H1 (cell line): Measurements from ENCODE around the gene RPL19. TPM values are rescaled to one million over a fixed set of nuclear protein-coding genes. Genes with fewer than 3 reads are reported as not detected.
A peak's percentile ranks its signal among the peaks of the same experiment; 100 is the strongest.

Experiments
- CTCF ChIA-PET: fragments of 300-600 bp; sonication (Branson Sonifier 250); formaldehyde crosslinking; loops from one replicate; lab custom pipeline; 2021; ENCODE audit not compliant: partially characterized antibody; lab: Charles Lee
- POLR2A ChIA-PET: fragments of 300-600 bp; sonication (Branson Sonifier 250); formaldehyde crosslinking; loops from one replicate; lab custom pipeline; 2021; ENCODE audit warnings: inconsistent platforms; ENCODE audit not compliant: partially characterized antibody; lab: Charles Lee
- DNase-seq, 2 experiments: peaks; one replicate each; pipeline versions ENCODE4 v3.0.0 to v3.0.0-alpha.2; 2010 to 2022; ENCODE audit warnings: low spot score in 2 of 2, low read depth in 1 of 2, mixed read lengths in 1 of 2
- FAIRE-seq: peaks from 2 replicates; lab custom pipeline; 2011; peaks lifted over from hg19 to GRCh38; lab: Jason Lieb, UNC
- H2AFZ ChIP-seq: 2 replicates; pipeline ENCODE4 v1.8.1; 2012; ENCODE audit warnings: low read length, inconsistent platforms
- H2AK5ac ChIP-seq: 2 replicates; pipeline ENCODE4 v1.6.1; 2013; ENCODE audit warnings: low read depth, low read length
- H2BK120ac ChIP-seq: replicated peaks from 2 replicates; pipeline ENCODE3; 2013; ENCODE audit warnings: low read depth, low read length, inconsistent platforms
- H2BK12ac ChIP-seq: 2 replicates; pipeline ENCODE4 v1.6.1; 2013; ENCODE audit warnings: low read depth, low read length
- H2BK15ac ChIP-seq: 2 replicates; pipeline ENCODE4 v1.6.1; 2013; ENCODE audit warnings: low read length
- H2BK20ac ChIP-seq: 2 replicates; pipeline ENCODE4 v1.6.1; 2013; ENCODE audit warnings: low read length
- H2BK5ac ChIP-seq: 2 replicates; pipeline ENCODE4 v1.6.1; 2013; ENCODE audit warnings: low read depth, low read length
- H3K14ac ChIP-seq: 2 replicates; pipeline ENCODE4 v1.6.1; 2013; ENCODE audit warnings: inconsistent platforms; ENCODE audit not compliant: insufficient read length
- H3K18ac ChIP-seq: 2 replicates; pipeline ENCODE4 v1.6.1; 2013; ENCODE audit warnings: low read length; ENCODE audit errors: extremely low read depth
- H3K23ac ChIP-seq: 2 replicates; pipeline ENCODE4 v1.6.1; 2013; ENCODE audit warnings: inconsistent platforms; ENCODE audit not compliant: insufficient read length
- H3K23me2 ChIP-seq: 2 replicates; pipeline ENCODE4 v1.6.1; 2013; ENCODE audit warnings: low read depth, low read length
- H3K27ac ChIP-seq: 2 replicates; pipeline ENCODE4 v1.6.1; 2011; ENCODE audit warnings: low read depth, low read length, inconsistent platforms
- H3K27me3 ChIP-seq, 4 experiments: replicated peaks in 1 of 4; 1 replicate in 1 of 4; 2 replicates in 3 of 4; pipeline versions ENCODE4 v1.6.1 to v1.8.1; 2011 to 2013; ENCODE audit warnings: low read length in 3 of 4, mild to moderate bottlenecking in 3 of 4, inconsistent platforms in 2 of 4, mixed read lengths in 2 of 4, moderate library complexity in 1 of 4; ENCODE audit not compliant: control insufficient read depth in 3 of 4, insufficient read depth in 3 of 4; ENCODE audit errors: extremely low read depth in 1 of 4
- H3K36me3 ChIP-seq, 4 experiments: 2 replicates each; pipeline versions ENCODE4 v1.6.1 to v1.8.1; 2011 to 2013; ENCODE audit warnings: mild to moderate bottlenecking in 4 of 4, low read length in 3 of 4, moderate library complexity in 2 of 4, control low read depth in 1 of 4, inconsistent platforms in 1 of 4; ENCODE audit not compliant: insufficient read depth in 4 of 4, control insufficient read depth in 2 of 4
- H3K4ac ChIP-seq: replicated peaks from 2 replicates; pipeline ENCODE3; 2013; ENCODE audit warnings: low read length, low read depth, mixed read lengths, inconsistent platforms; ENCODE audit not compliant: insufficient read length
- H3K4me1 ChIP-seq, 4 experiments: replicated peaks in 1 of 4; 1 replicate in 1 of 4; 2 replicates in 3 of 4; pipeline versions ENCODE4 v1.6.1 to v1.8.1; 2011 to 2013; ENCODE audit warnings: low read length in 3 of 4, inconsistent platforms in 2 of 4, mixed read lengths in 1 of 4; ENCODE audit not compliant: insufficient read depth in 4 of 4, control insufficient read depth in 3 of 4
- H3K4me2 ChIP-seq, 2 experiments: 2 replicates each; pipeline versions ENCODE4 v1.6.1 to v1.8.1; 2011 to 2013; ENCODE audit warnings: low read depth in 2 of 2, low read length in 2 of 2, control low read depth in 1 of 2, inconsistent platforms in 1 of 2, mild to moderate bottlenecking in 1 of 2; ENCODE audit not compliant: insufficient read depth in 1 of 2
- H3K4me3 ChIP-seq, 4 experiments: fragments of 200-600, 300-600 bp in 1 of 4; sonication (generic), shearing (Covaris generic), sonication (Bioruptor Twin) in 1 of 4; 2 replicates each; pipeline versions ENCODE4 v1.5.1 to v1.8.1; 2011 to 2016; ENCODE audit warnings: low read length in 4 of 4, low read depth in 3 of 4, control low read depth in 2 of 4, inconsistent platforms in 2 of 4, mild to moderate bottlenecking in 2 of 4, mixed read lengths in 1 of 4, moderate library complexity in 1 of 4; ENCODE audit not compliant: insufficient read depth in 2 of 4; ENCODE audit errors: extremely low read depth in 1 of 4
- H3K56ac ChIP-seq: replicated peaks from 2 replicates; pipeline ENCODE3; 2013; ENCODE audit warnings: low read depth, mild to moderate bottlenecking, mixed read lengths, low read length, inconsistent platforms; ENCODE audit not compliant: insufficient read length
- H3K79me1 ChIP-seq: 2 replicates; pipeline ENCODE4 v1.6.1; 2013; ENCODE audit warnings: low read depth, low read length, control low read depth
- H3K79me2 ChIP-seq, 2 experiments: 2 replicates each; pipeline versions ENCODE4 v1.6.1 to v1.8.1; 2012 to 2013; ENCODE audit warnings: low read length in 2 of 2, mild to moderate bottlenecking in 2 of 2, inconsistent platforms in 1 of 2; ENCODE audit not compliant: insufficient read depth in 2 of 2, control insufficient read depth in 1 of 2
- H3K9ac ChIP-seq, 4 experiments: replicated peaks in 1 of 4; 1 replicate in 1 of 4; 2 replicates in 3 of 4; pipeline versions ENCODE4 v1.6.1 to v1.8.1; 2011 to 2013; ENCODE audit warnings: low read depth in 3 of 4, low read length in 3 of 4, control low read depth in 2 of 4, mild to moderate bottlenecking in 2 of 4, moderate library complexity in 2 of 4, inconsistent platforms in 1 of 4; ENCODE audit errors: extremely low read depth in 1 of 4
- H3K9me3 ChIP-seq, 2 experiments: 2 replicates each; pipeline versions ENCODE4 v1.6.1 to v1.8.1; 2012 to 2013; ENCODE audit warnings: mild to moderate bottlenecking in 2 of 2, moderate library complexity in 2 of 2, control low read depth in 1 of 2, inconsistent platforms in 1 of 2, low read depth in 1 of 2, low read length in 1 of 2, mixed read lengths in 1 of 2; ENCODE audit not compliant: insufficient read depth in 2 of 2
- H4K20me1 ChIP-seq, 2 experiments: replicated peaks in 1 of 2; 2 replicates each; pipeline versions ENCODE3 to v1.8.1; 2011 to 2013; ENCODE audit warnings: inconsistent platforms in 2 of 2, low read length in 2 of 2, mild to moderate bottlenecking in 1 of 2; ENCODE audit not compliant: insufficient read depth in 2 of 2, control insufficient read depth in 1 of 2
- H4K5ac ChIP-seq: 2 replicates; pipeline ENCODE4 v1.6.1; 2013; ENCODE audit warnings: low read length, low read depth, mixed read lengths, inconsistent platforms; ENCODE audit not compliant: insufficient read length
- H4K8ac ChIP-seq: 2 replicates; pipeline ENCODE4 v1.8.0; 2013; ENCODE audit warnings: mild to moderate bottlenecking, moderate library complexity, low read length, inconsistent platforms; ENCODE audit not compliant: insufficient read depth; ENCODE audit errors: extremely low read depth
- H4K91ac ChIP-seq: replicated peaks from 2 replicates; pipeline ENCODE3; 2013; ENCODE audit warnings: low read length, mixed read lengths, inconsistent platforms; ENCODE audit not compliant: insufficient read length
- ASH2L ChIP-seq: fragments of 200-600, 300-600 bp; sonication (generic); IDR thresholded peaks from one replicate; pipeline ENCODE4 v1.7.1; 2017; ENCODE audit warnings: low read length
- CBX5 ChIP-seq: fragments of 300-800, 300-1000 bp; sonication (generic); IDR thresholded peaks from 2 replicates; pipeline ENCODE4 v1.7.1; 2016; ENCODE audit warnings: antibody characterized with exemption, low read length, low read depth
- CEBPB ChIP-seq: IDR thresholded peaks from 2 replicates; pipeline ENCODE4 v1.6.1; 2012; ENCODE audit warnings: low read depth, low read length
- EZH2 ChIP-seq: fragments of 200-600 bp; sonication (generic); IDR thresholded peaks from 2 replicates; pipeline ENCODE4 v1.7.1; 2012; ENCODE audit warnings: low read depth, mild to moderate bottlenecking, moderate library complexity, low read length, inconsistent platforms; ENCODE audit not compliant: severe bottlenecking
- JUND ChIP-seq: IDR thresholded peaks from 2 replicates; pipeline ENCODE4 v1.6.1; 2011; ENCODE audit warnings: mild to moderate bottlenecking, improper control_type of control experiment, low read length
- PHF8 ChIP-seq: fragments of 200-600 bp; sonication (generic); conservative IDR thresholded peaks from 2 replicates; pipeline ENCODE4 v1.7.1; 2012; ENCODE audit warnings: low read depth, mild to moderate bottlenecking, inconsistent platforms, low read length, moderate library complexity
- POU5F1 ChIP-seq: IDR thresholded peaks from 2 replicates; pipeline ENCODE4 v1.6.1; 2011; ENCODE audit warnings: low read depth, mild to moderate bottlenecking, low read length, moderate library complexity
- SIX5 ChIP-seq: IDR thresholded peaks from 2 replicates; pipeline ENCODE4 v1.6.1; 2011; ENCODE audit warnings: mild to moderate bottlenecking, low read depth, low read length
- SP2 ChIP-seq: IDR thresholded peaks from 2 replicates; pipeline ENCODE4 v1.6.1; 2012; ENCODE audit warnings: mild to moderate bottlenecking, low read length, inconsistent platforms
- TAF1 ChIP-seq: IDR thresholded peaks from 2 replicates; pipeline ENCODE4 v1.6.1; 2011; ENCODE audit warnings: mild to moderate bottlenecking, low read depth, low read length
- WGBS, 2 experiments: shearing (Covaris generic) in 1 of 2; methylation state at CpG; one replicate each; pipeline versions ENCODE4 v1.1.6 to v1.1.7; 2013 to 2015; ENCODE audit warnings: low lambda C conversion rate in 2 of 2, mixed read lengths in 2 of 2, inconsistent platforms in 1 of 2, low coverage in 1 of 2, missing lambda C conversion rate in 1 of 2; ENCODE audit not compliant: insufficient replicate concordance in 2 of 2, insufficient coverage in 1 of 2, insufficient read length in 1 of 2; ENCODE audit errors: extremely low coverage in 1 of 2, missing lambda C conversion rate in 1 of 2; 5-methylcytosine and 5-hydroxymethylcytosine counted together
- polyA plus RNA-seq, 7 experiments: library from polyadenylated mRNA; depleted of rRNA in 3 of 7; stranded (reverse) in 5 of 7; unstranded in 2 of 7; fragments of >200 nt in 5 of 7; fragments of 200-250 nt in 2 of 7; gene quantifications; 1 replicate in 5 of 7; 2 replicates in 1 of 7; 4 replicates in 1 of 7; pipeline versions ENCODE4 v1.2.1 to v1.2.3, GENCODE V29; 2011 to 2013; ENCODE audit warnings: missing spikeins in 2 of 7, mixed read lengths in 2 of 7
- total RNA-seq: library from RNA; stranded (reverse); fragmentation: NEBNext Ultra II Directional; extraction: Animal tissue kit (Norgen Biotek cat#: 25700); gene quantifications from 2 replicates; pipeline ENCODE4 v1.2.1, GENCODE V29; 2021
- TF ChIP-seq, protein P1 (sequence below): IDR thresholded peaks from 2 replicates; pipeline ENCODE4 v1.6.1; 2012; ENCODE audit warnings: inconsistent platforms
- TF ChIP-seq, protein P2 (sequence below): IDR thresholded peaks from 2 replicates; pipeline ENCODE4 v1.6.1; 2011; ENCODE audit warnings: low read length, improper control_type of control experiment

Gene RPL19
- total and polyA plus RNA-seq, 2 of the 8 experiments (the other 6 are each of a cell fraction or from before 2014, with no cell fraction given): 2,108 to 2,182 TPM

GRCh38 chr17:39218906-39219305 is 18.8 kb downstream of the RPL19 start:
- CTCF ChIA-PET: interaction anchor here (1.5 to 24.1 kb wide), 4 partner anchors 9 to 54 kb away, joined by 3 to 982 read pairs (median 18); partner anchors contain the start of gene ARL5C
- TF ChIP-seq, protein P1, sequence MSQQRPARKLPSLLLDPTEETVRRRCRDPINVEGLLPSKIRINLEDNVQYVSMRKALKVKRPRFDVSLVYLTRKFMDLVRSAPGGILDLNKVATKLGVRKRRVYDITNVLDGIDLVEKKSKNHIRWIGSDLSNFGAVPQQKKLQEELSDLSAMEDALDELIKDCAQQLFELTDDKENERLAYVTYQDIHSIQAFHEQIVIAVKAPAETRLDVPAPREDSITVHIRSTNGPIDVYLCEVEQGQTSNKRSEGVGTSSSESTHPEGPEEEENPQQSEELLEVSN: no peak
- TF ChIP-seq JUND (no peak), CBX5 (no peak), EZH2 (no peak), POU5F1 (no peak), SIX5 (no peak), SP2 (no peak), CEBPB (no peak), TAF1 (no peak), ASH2L (no peak), PHF8 (no peak)
- TF ChIP-seq, protein P2, sequence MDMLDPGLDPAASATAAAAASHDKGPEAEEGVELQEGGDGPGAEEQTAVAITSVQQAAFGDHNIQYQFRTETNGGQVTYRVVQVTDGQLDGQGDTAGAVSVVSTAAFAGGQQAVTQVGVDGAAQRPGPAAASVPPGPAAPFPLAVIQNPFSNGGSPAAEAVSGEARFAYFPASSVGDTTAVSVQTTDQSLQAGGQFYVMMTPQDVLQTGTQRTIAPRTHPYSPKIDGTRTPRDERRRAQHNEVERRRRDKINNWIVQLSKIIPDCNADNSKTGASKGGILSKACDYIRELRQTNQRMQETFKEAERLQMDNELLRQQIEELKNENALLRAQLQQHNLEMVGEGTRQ: no peak

More at GRCh38 chr17:39218906-39219305, 18.8 kb downstream of the RPL19 start:
- peak overlapping the region; percentile 65; the same call in 1 of the 2 replicates for H2AK5ac ChIP-seq
- peaks cover 0 to 10% (median 6%) of the 10 kb centered on the region in 4 experiments; a peak in 5 of 7 replicates for H3K4me1 ChIP-seq
- H2AFZ ChIP-seq: no peak overlapping the region
- no peaks in the 10 kb centered on the region for H3K9me3 ChIP-seq
- no peaks in the 10 kb centered on the region for H4K20me1 ChIP-seq
- H3K79me2 ChIP-seq: no peaks in the 10 kb centered on the region
- peaks cover 0 to 27% (median 19%) of the 10 kb centered on the region in 4 experiments; a peak in 6 of 7 replicates for H3K27me3 ChIP-seq
- H4K5ac ChIP-seq: no peak overlapping the region
- H3K4ac ChIP-seq: no peak overlapping the region
- FAIRE-seq: no peak
- H3K23ac ChIP-seq: no peak overlapping the region
- H2BK120ac ChIP-seq: no peak overlapping the region
- no peaks in the 10 kb centered on the region for H3K23me2 ChIP-seq
- peak overlapping the region; percentile 88 for H2BK15ac ChIP-seq
- no peak overlapping the region for H4K91ac ChIP-seq
- no peak overlapping the region for H2BK5ac ChIP-seq
- H3K4me3 ChIP-seq: no peak overlapping the region
- no peak overlapping the region for H3K14ac ChIP-seq
- WGBS, 2 experiments: 88% methylated on average over 7 of the region's 8 CpGs; no CpG with 5 or more reads in 1 of the 2 experiments
- H2BK20ac ChIP-seq: peak overlapping the region; percentile 61; the same call in 1 of the 2 replicates
- H3K79me1 ChIP-seq: no peaks in the 10 kb centered on the region
- no peak overlapping the region for H4K8ac ChIP-seq
- POLR2A ChIA-PET: interaction anchor here (0.9 to 7.8 kb wide), 3 partner anchors 13 to 26 kb away, joined by 4 to 92 read pairs (median 6); partner anchors contain the start of gene RPL19
- H3K27ac ChIP-seq: no peak overlapping the region
- no peak overlapping the region; the same call in 1 of the 2 replicates for H3K18ac ChIP-seq
- H3K56ac ChIP-seq: no peak overlapping the region
- DNase-seq: no peak
- no peak overlapping the region for H3K4me2 ChIP-seq
- no peaks in the 10 kb centered on the region for H3K36me3 ChIP-seq
- H2BK12ac ChIP-seq: no peak overlapping the region
- H3K9ac ChIP-seq: no peak overlapping the region
